Retina (tissue), 1 donor: ENCODE measurements around the gene CACNA2D3.
A peak's percentile ranks its signal among the peaks of the same experiment; 100 is the strongest.

Experiments used
- DNase-seq: peaks from one replicate; pipeline ENCODE4 v3.0.0-alpha.2; 2016

Gene CACNA2D3

GRCh38 chr3:54127499-54128056 is 5.2 kb downstream of the CACNA2D3 start:
- DNase-seq: peak; percentile 0

- DNase-seq: no peak
Measured at GRCh38 chr3:54131026-54131605, 8.8 kb downstream of the CACNA2D3 start.

GRCh38 chr3:54131890-54132289 is 9.5 kb downstream of the CACNA2D3 start:
- no peak for DNase-seq

- no peak for DNase-seq
Measured at GRCh38 chr3:54132685-54133084, 10.3 kb downstream of the CACNA2D3 start.

- no peak for DNase-seq
Measured at GRCh38 chr3:54133196-54133595, 10.8 kb downstream of the CACNA2D3 start.

- no peak for DNase-seq
Measured at GRCh38 chr3:54134155-54134554, 11.8 kb downstream of the CACNA2D3 start.

GRCh38 chr3:54134713-54135112 is 12.4 kb downstream of the CACNA2D3 start:
- DNase-seq: no peak

- no peak for DNase-seq
Measured at GRCh38 chr3:54137311-54137710, 15.0 kb downstream of the CACNA2D3 start.

- no peak for DNase-seq
Measured at GRCh38 chr3:54138937-54139547, 16.7 kb downstream of the CACNA2D3 start.

- DNase-seq: no peak
Measured at GRCh38 chr3:54139630-54140029, 17.3 kb downstream of the CACNA2D3 start.

- DNase-seq: no peak
Measured at GRCh38 chr3:54144284-54144683, 21.9 kb downstream of the CACNA2D3 start.

- DNase-seq: peak; percentile 82
Measured at GRCh38 chr3:54146506-54147239, 24.3 kb downstream of the CACNA2D3 start.

GRCh38 chr3:54150864-54151467 is 28.6 kb downstream of the CACNA2D3 start:
- no peak for DNase-seq

- DNase-seq: no peak
Measured at GRCh38 chr3:54153477-54153876, 31.1 kb downstream of the CACNA2D3 start.

GRCh38 chr3:54157860-54158259 is 35.5 kb downstream of the CACNA2D3 start:
- DNase-seq: no peak

- no peak for DNase-seq
Measured at GRCh38 chr3:54159917-54160316, 37.6 kb downstream of the CACNA2D3 start.

- no peak for DNase-seq
Measured at GRCh38 chr3:54163441-54163840, 41.1 kb downstream of the CACNA2D3 start.

- no peak for DNase-seq
Measured at GRCh38 chr3:54164192-54164975, 42.0 kb downstream of the CACNA2D3 start.

GRCh38 chr3:54165865-54166264 is 43.5 kb downstream of the CACNA2D3 start:
- no peak for DNase-seq

GRCh38 chr3:54167999-54168398 is 45.6 kb downstream of the CACNA2D3 start:
- DNase-seq: no peak

- no peak for DNase-seq
Measured at GRCh38 chr3:54168451-54168850, 46.1 kb downstream of the CACNA2D3 start.

GRCh38 chr3:54169524-54169923 is 47.2 kb downstream of the CACNA2D3 start:
- DNase-seq: no peak

- DNase-seq: no peak
Measured at GRCh38 chr3:54171509-54171908, 49.2 kb downstream of the CACNA2D3 start.
